Heart right ventricle (tissue), 16 donors: Measurements from ENCODE around the gene RPRD1A. TPM values are rescaled to one million over a fixed set of nuclear protein-coding genes. Genes with fewer than 3 reads are reported as not detected.

Experiments
- ATAC-seq, 8 donors: fragments of 200-7000 bp; cut with Tn5 transposase; one replicate each; pipeline ENCODE4 v1.9.1; 2020; ENCODE audit warnings: mild to moderate bottlenecking in 8 of 8, moderate library complexity in 8 of 8, moderate number of reproducible peaks in 1 of 8
- DNase-seq, 2 donors: peaks; one replicate each; pipeline ENCODE4 v3.0.0-alpha.2; 2020
- H3K27ac ChIP-seq, 10 donors: fragments of 200-600 bp; sonication (generic) in 2 of 10; one replicate each; pipeline versions ENCODE4 v1.5.0 to v1.8.0; 2020 to 2022; ENCODE audit warnings: mild to moderate bottlenecking in 3 of 10
- H3K27me3 ChIP-seq, 7 donors: fragments of 200-600 bp; one replicate each; pipeline ENCODE4 v1.8.0; 2021 to 2022; ENCODE audit warnings: mild to moderate bottlenecking in 2 of 7
- H3K36me3 ChIP-seq, 9 donors: fragments of 200-600 bp; sonication (generic) in 1 of 9; one replicate each; pipeline versions ENCODE4 v1.5.0 to v1.8.0; 2020 to 2022; ENCODE audit warnings: mild to moderate bottlenecking in 2 of 9
- H3K4me1 ChIP-seq, 9 donors: fragments of 200-600 bp; sonication (generic) in 1 of 9; one replicate each; pipeline versions ENCODE4 v1.5.0 to v1.8.0; 2020 to 2022; ENCODE audit warnings: mild to moderate bottlenecking in 4 of 9
- H3K4me3 ChIP-seq, 10 donors: fragments of 200-600 bp; sonication (generic) in 2 of 10; one replicate each; pipeline versions ENCODE4 v1.5.0 to v1.8.0; 2020 to 2022; ENCODE audit warnings: mild to moderate bottlenecking in 7 of 10, moderate library complexity in 2 of 10
- H3K9me3 ChIP-seq, 11 donors: fragments of 200-600 bp in 10 of 11; sonication (generic) in 2 of 11; one replicate each; pipeline versions ENCODE4 v1.5.0 to v1.8.0; 2013 to 2022; ENCODE audit warnings: mild to moderate bottlenecking in 2 of 11, control low read depth in 1 of 11, moderate library complexity in 1 of 11
- CTCF ChIP-seq, 9 donors: fragments of 200-600 bp; sonication (generic) in 2 of 9; IDR thresholded peaks; one replicate each; pipeline versions ENCODE4 v1.5.0 to v1.8.0; 2021 to 2022; ENCODE audit warnings: antibody characterized with exemption in 9 of 9, mild to moderate bottlenecking in 5 of 9, moderate library complexity in 1 of 9
- WGBS, 2 donors: extraction: QIAGEN DNeasy Blood & Tissue Kit; methylation state at CpG; one replicate each; pipeline ENCODE4 v1.1.7; 2013; ENCODE audit warnings: inconsistent platforms in 1 of 2; 5-methylcytosine and 5-hydroxymethylcytosine counted together
- intact Hi-C, 10 donors: fragments of 100-400 bp; cut with DNase I; formaldehyde crosslinking; loops; one replicate each; pipeline versions ENCODE4 v1.11.1 to v1.14.2; 2022
- polyA plus RNA-seq, 2 donors: library from polyadenylated mRNA; stranded (reverse); fragments of 200-250 nt; gene quantifications; one replicate each; pipeline ENCODE4 v1.2.3, GENCODE V29; 2013
- total RNA-seq, 10 donors: library from RNA; stranded (reverse); fragmentation: NEBNext Ultra II Directional in 3 of 10; extraction: Animal tissue kit (Norgen Biotek cat#: 25700) in 3 of 10; gene quantifications; one replicate each; pipeline versions ENCODE4 v1.2.1 to v1.2.4, GENCODE V29; 2021 to 2023
- donor health status: Arrhythmogenic right ventricular cardiomyopathy.
- donor health status: ischemic (EF 13 %, LVEDD 7.1; RV severe dilation, severe dysfunction).
- donor health status: healthy with polysubstance abuse.
- donor health status: DM: no; HTN: yes; CAD: no.
- donor health status: DM: no; HTN: no; CAD: no.
- donor health status: ischemic (EF 25% LVEDD 6.9; RV normal size, moderate dysfunction).
- donor health status: ischemic (EF 25% LVEDD 5.7; RV mildly dilated, moderate dysfunction).
- donor health status: healthy.
- donor health status: DM: yes; HTN: yes; CAD: no.
- donor health status: Ischemic cardiomyopathy.
- donor health status: ischemic (EF 35%, LVEDD 5.7; RV mildly dilated, moderate dysfunction).
- donor health status: nonischemic (EF 11% LVEDD 7.7; RV severe dilation, severe dysfunction).
- donor health status: DM: yes; HTN: yes; CAD: no.
- donor health status: PGD.
- donor health status: ischemic (EF 29% LVEDD 5.4; RV normal size, mild dysfunction).
- donor health status: nonischemic (EF 23%, LVEDD 6.1; RV moderate dilation, normal function).

Gene RPRD1A
- total and polyA plus RNA-seq, 12 donors: 21.4 to 51.3 (median 47.2) TPM

GRCh38 chr18:35953688-35954087 lies 113.7 kb downstream of the RPRD1A start:
- H3K36me3 ChIP-seq: no peaks in the 10 kb centered on the region
- peaks cover 0 to 12% (median 0%) of the 10 kb centered on the region in 11 donors for H3K9me3 ChIP-seq
- intact Hi-C loops: loop anchor here in 7 of 10 donors (5.0 to 10.0 kb wide), 3 partner anchors 196 to 569 kb away; no protein-coding TSS in a partner anchor
- 92 to 100% methylated on average over 1 of the region's 1 CpG for WGBS, 2 donors
- TF ChIP-seq CTCF (IDR thresholded peaks at IDR 0.05): no peak
- no peak overlapping the region for H3K27ac ChIP-seq
- H3K4me3 ChIP-seq: no peak overlapping the region
- peaks cover 0 to 9% (median 3%) of the 10 kb centered on the region in 9 donors for H3K4me1 ChIP-seq
- DNase-seq (no peak), ATAC-seq (no peak)
- H3K27me3 ChIP-seq: peaks cover 0 to 38% (median 0%) of the 10 kb centered on the region in 7 donors

- Histone ChIP-seq H3K36me3 (no peaks in the 10 kb centered on the region), H3K27ac (no peak overlapping the region), H3K4me3 (peak overlapping the region in 9 of 10 donors; percentile 43 to 68 (median 62)), H3K4me1 (peaks cover 0 to 9% (median 3%) of the 10 kb centered on the region in 9 donors), H3K9me3 (peaks cover 0 to 9% (median 0%) of the 10 kb centered on the region in 11 donors), H3K27me3 (peaks cover 0 to 19% (median 0%) of the 10 kb centered on the region in 7 donors)
- DNase-seq: no peak
- ATAC-seq: no peak
- TF ChIP-seq CTCF (IDR thresholded peaks at IDR 0.05): peak in 2 of 9 donors; percentile 4 to 24
- 16 to 17% methylated on average over 6 of the region's 6 CpGs for WGBS, 2 donors
- intact Hi-C loops: loop anchor here in 9 of 10 donors (1.0 to 10.0 kb wide), 6 partner anchors 192 to 566 kb away; no protein-coding TSS in a partner anchor
Measured at GRCh38 chr18:35950628-35950982, 116.8 kb downstream of the RPRD1A start.

GRCh38 chr18:35949903-35950627 lies 117.3 kb downstream of the RPRD1A start:
- H3K4me1 ChIP-seq: peaks cover 0 to 9% (median 3%) of the 10 kb centered on the region in 9 donors
- peaks cover 0 to 19% (median 0%) of the 10 kb centered on the region in 7 donors for H3K27me3 ChIP-seq
- peaks cover 0 to 9% (median 0%) of the 10 kb centered on the region in 11 donors for H3K9me3 ChIP-seq
- DNase-seq (peak; percentile 45 to 60), ATAC-seq (peak; percentile 74 to 92 (median 84))
- peak; percentile 88 to 96 (median 93) for TF ChIP-seq CTCF (IDR thresholded peaks at IDR 0.05)
- H3K4me3 ChIP-seq: peak overlapping the region; percentile 26 to 68 (median 62)
- no peaks in the 10 kb centered on the region for H3K36me3 ChIP-seq
- no peak overlapping the region for H3K27ac ChIP-seq
- 4 to 5% methylated on average over 54 of the region's 54 CpGs for WGBS, 2 donors
- intact Hi-C loops: loop anchor here in 9 of 10 donors (1.0 to 10.0 kb wide), 6 partner anchors 191 to 565 kb away; no protein-coding TSS in a partner anchor

GRCh38 chr18:35949090-35949489 lies 118.3 kb downstream of the RPRD1A start:
- TF ChIP-seq CTCF (IDR thresholded peaks at IDR 0.05): no peak
- no peak overlapping the region for H3K27ac ChIP-seq
- H3K4me3 ChIP-seq: no peak overlapping the region
- H3K4me1 ChIP-seq: peaks cover 0 to 9% (median 3%) of the 10 kb centered on the region in 9 donors
- H3K36me3 ChIP-seq: no peaks in the 10 kb centered on the region
- 72 to 73% methylated on average over 6 of the region's 6 CpGs for WGBS, 2 donors
- intact Hi-C loops: loop anchor here in 3 of 10 donors (1.0 to 10.0 kb wide), 3 partner anchors 193 to 564 kb away; no protein-coding TSS in a partner anchor
- peaks cover 0 to 17% (median 0%) of the 10 kb centered on the region in 7 donors for H3K27me3 ChIP-seq
- no peak for ATAC-seq
- DNase-seq: no peak
- H3K9me3 ChIP-seq: peaks cover 0 to 9% (median 0%) of the 10 kb centered on the region in 11 donors
